ENCODE data around the gene ASCL2.

Gene ASCL2

GRCh38 chr11:2219318-2220017 lies 50.9 kb downstream of the ASCL2 start:
- Histone ChIP-seq H3K4me3 (ENCODE audit: low read depth in 1 of 5, low read length in 5 of 5) (no peak overlapping the region), H3K27ac (ENCODE audit: low read depth, low read length) (no peak overlapping the region), H3K9ac (ENCODE audit: low read length in 5 of 5) (no peak overlapping the region), H3K9me3 (ENCODE audit: control insufficient read depth in 5 of 5, low read length in 5 of 5) (peaks cover 0 to 7% (median 5%) of the 10 kb centered on the region in 5 donors), H3K4me1 (ENCODE audit: control insufficient read depth in 5 of 5, insufficient read depth in 5 of 5, low read length in 5 of 5) (no peaks in the 10 kb centered on the region), H3K36me3 (ENCODE audit: control insufficient read depth in 5 of 5, insufficient read depth in 5 of 5, low read length in 5 of 5) (no peaks in the 10 kb centered on the region), H3K27me3 (ENCODE audit: control insufficient read depth in 5 of 5, insufficient read depth in 4 of 5, low read length in 5 of 5) (peaks cover 0 to 21% (median 12%) of the 10 kb centered on the region in 5 donors)

Data from subcutaneous abdominal adipose tissue (tissue), 5 donors.